GM20000 (cell line): ENCODE results near the gene HK1.
"Not testable (repeated sequence)": the region's sequence is repeated elsewhere in the genome, so short reads cannot be mapped to it uniquely, and the experiment has no call there.

Experiments
- DNase-seq: peaks from one replicate; pipeline ENCODE4 v3.0.0; 2012; ENCODE audit warnings: low spot score
- TF ChIP-seq, protein P1 (sequence below): IDR thresholded peaks from 2 replicates; pipeline ENCODE4 v1.5.1; 2012; ENCODE audit warnings: mild to moderate bottlenecking, control low read depth; ENCODE audit errors: extremely low read depth, missing control alignments

HK1 gene

DNA sequence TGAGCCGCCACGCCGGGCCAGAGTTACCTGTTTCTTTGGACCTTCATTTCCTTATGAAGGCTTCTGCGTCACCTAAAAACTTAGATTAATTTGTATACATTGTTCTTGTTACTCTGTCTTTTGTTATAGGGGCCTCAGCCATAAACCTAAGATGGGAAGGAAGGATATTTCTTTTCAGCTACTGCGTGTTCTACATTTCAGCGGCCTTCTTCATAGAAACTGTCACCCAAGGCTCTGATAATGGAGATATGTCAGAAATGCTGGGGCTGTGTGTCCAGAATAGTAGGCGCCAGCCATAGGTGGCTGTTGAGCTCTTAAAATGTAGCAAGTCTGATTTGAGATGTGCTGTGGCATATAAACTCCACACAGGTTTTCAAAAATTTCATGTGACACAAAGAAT lies 52.9 kb downstream of the HK1 start:
- TF ChIP-seq, protein P1, sequence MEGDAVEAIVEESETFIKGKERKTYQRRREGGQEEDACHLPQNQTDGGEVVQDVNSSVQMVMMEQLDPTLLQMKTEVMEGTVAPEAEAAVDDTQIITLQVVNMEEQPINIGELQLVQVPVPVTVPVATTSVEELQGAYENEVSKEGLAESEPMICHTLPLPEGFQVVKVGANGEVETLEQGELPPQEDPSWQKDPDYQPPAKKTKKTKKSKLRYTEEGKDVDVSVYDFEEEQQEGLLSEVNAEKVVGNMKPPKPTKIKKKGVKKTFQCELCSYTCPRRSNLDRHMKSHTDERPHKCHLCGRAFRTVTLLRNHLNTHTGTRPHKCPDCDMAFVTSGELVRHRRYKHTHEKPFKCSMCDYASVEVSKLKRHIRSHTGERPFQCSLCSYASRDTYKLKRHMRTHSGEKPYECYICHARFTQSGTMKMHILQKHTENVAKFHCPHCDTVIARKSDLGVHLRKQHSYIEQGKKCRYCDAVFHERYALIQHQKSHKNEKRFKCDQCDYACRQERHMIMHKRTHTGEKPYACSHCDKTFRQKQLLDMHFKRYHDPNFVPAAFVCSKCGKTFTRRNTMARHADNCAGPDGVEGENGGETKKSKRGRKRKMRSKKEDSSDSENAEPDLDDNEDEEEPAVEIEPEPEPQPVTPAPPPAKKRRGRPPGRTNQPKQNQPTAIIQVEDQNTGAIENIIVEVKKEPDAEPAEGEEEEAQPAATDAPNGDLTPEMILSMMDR, result no peak
- DNase-seq, result no peak

DNA sequence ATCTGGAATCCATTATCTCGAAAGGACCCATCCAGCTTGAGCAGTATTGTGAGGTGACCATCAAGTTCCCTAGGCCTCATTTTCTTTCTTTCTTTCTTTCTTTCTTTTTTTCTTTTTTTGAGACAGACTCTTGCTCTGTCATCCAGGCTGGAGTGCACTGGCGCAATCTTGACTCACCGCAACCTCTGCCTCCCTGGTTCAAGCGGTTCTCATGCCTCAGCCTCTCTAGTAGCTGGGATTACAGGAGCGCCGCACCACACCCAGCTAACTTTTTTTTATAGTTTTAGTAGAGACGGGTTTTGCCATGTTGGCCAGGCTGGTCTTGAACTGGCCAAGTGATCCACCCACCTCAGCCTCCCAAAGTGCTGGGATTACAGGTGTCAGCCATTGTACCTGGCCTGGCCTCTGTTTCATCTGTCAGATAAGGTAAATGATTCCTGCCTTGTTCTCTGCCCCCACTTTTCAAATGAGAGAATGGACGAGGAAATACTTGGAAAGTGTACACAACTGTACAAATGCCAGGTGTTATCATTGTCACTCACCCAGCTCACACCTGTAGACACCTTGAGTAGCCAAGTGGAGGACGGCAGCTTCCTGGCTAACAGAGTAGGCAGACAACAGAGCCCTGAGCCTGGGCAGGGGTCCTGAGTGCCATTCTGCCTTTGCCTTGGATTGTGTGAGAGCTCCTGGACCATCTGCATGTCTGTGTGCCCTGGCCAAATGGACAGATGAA lies 54.1 kb downstream of the HK1 start:
- DNase-seq, result no peak
- TF ChIP-seq, protein P1, result no peak

DNA sequence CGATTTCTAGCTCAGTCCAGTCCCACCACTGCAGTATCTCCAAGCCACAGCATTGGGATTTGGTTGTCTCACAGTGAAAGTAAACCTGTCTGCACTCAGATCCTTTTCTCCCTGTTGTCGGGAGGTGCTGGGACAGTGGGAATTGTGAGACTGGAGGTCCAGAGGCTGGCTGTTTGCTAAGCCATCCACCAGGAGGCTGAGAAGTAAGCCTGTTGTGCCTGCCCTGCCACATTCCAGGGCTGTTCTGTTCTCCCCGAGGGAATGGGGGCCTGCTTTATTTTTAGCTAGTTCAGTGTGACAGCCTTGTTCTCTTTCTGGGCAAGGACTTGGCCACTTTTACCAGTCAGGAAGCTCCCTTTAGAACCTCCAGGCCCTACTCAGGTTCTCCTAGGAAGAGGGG lies 54.9 kb downstream of the HK1 start:
- TF ChIP-seq, protein P1, result no peak
- no peak for DNase-seq

DNA sequence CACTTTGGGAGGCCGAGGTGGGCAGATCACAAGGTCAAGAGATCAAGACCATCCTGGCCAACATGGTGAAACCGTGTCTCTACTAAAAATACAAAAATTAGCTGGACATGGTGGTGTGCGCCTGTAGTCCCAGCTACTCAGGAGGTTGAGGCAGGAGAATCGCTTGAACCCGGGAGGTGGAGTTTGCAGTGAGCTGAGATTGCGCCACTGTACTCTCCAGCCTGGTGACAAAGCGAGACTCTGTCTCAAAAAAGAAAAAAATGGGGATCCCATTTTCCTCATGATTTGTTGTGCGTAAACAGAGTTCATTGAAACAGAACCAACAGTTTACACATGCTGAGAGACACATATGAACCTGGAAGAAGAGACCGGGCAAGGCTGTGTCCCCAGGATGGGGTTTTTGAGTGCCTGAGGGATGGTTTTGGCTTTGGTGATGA lies 55.6 kb downstream of the HK1 start:
- not testable (repeated sequence) for DNase-seq

DNA sequence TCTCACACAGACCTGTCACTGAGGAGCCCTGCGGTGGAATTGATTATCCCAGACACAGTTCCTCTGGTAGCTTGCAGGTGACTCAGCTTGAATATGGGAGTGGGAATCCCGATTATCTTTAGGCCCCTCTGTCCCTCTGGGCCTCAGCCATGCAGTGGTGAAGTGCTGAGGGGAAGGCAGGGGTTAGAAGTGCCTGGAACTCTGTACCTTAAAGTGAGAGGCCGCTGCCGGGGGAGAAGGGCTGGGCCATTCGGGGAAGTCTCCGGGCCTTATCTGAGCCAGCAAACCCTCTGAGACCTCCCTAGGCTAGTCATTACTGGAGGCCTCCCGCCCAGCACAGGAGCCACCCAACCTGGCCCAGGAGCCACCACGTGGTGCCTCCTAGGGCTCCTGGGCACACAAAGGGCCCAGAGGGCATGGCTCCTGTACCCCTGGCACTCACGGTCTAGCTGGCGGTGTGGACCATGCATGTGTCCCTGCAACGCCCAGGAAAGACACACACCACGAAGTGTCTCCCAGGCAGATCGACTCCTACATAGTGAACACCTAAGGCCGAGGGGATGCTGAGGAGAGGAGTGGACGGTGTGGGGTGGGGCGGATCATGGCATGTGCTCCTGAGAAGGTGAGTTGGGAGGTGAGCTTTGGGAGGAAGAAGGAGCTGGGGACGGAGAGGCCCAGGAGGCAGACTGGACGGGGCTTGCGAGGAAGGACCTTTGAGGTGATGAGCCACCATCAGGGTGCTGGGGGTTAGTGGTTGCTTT lies 56.2 kb downstream of the HK1 start:
- no peak for DNase-seq
- TF ChIP-seq, protein P1, result no peak

DNA sequence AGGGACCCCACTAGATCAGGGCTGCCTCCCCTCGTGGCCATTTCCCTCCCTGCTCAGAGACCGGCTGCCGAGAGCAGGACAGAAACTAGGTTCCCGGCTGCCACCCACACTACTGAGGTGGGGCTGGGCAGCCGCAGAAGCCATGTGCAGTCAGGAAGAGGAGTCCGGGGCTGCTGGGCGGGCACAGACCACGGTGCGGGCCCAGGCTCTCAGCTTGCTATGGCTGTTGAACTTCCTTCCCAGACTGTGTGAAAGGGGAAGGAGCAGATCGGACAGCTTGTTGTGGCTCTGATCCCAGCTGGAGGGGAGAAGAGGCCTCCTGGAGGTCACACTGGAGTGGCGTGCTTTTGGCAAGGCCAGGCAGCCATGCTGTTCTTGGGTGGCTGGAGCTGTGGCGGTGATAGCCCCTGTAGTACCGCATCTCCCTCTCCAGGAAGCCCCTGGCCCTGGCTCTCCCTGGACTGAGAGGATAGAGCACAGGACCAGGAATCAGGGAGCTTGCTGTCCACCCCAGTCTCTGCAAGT lies 56.8 kb downstream of the HK1 start:
- DNase-seq, result no peak
- TF ChIP-seq, protein P1, result no peak

DNA sequence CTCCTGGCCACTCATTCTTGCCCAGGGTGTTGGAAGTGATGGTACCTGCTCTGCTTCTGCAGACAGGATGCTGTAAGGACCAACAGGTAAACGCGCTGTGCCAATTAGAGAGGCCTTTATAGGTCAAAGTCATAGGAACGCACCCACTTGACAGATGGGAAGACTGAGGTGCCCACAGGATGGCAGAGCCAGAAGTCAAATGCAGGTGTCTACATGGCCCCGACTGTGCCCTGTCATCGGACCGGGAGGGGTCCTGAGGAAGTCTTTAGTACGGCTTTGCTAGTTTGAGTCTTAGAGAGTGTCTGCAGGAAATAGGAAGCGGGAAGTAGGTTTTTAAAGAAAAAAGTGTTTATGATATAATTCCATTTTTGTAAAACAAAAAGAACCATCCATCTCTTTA lies 57.3 kb downstream of the HK1 start:
- no peak for DNase-seq
- TF ChIP-seq, protein P1, result no peak

DNA sequence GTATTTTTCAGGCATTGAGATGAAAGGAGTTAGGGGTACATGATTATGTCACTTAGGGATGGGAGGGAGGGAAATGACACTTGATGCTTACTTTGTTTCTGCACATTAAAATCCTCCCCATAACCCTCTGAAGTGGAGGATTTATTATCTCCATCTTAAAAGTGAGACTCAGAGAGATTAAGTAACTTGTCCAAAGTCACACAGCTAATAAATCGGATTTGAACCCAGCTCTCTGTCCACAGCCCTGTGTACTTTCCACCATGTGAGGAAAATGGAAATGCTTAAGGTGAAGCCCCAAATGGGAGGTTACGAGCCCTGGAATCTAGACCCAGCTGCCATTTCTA lies 58.6 kb downstream of the HK1 start:
- TF ChIP-seq, protein P1, result no peak
- no peak for DNase-seq
